Stimulated activated CD8-positive, alpha-beta memory T cell treated with anti-CD3 and anti-CD28 coated beads, Interleukin-12 subunit alpha, Interleukin-12 subunit beta, amount 100 ng/mL, for 24 hours (primary cell): ENCODE data around the gene NIN.

Experiments used
- DNase-seq: peaks from one replicate; pipeline ENCODE4 v3.0.0-alpha.2; 2020; ENCODE audit errors: extremely low read depth

Gene NIN

GRCh38 chr14:50790589-50790988 is 40.4 kb downstream of the NIN start:
- DNase-seq, result no peak

- no peak for DNase-seq
Measured at GRCh38 chr14:50786751-50787464, 44.1 kb downstream of the NIN start.

GRCh38 chr14:50785457-50786063 is 45.4 kb downstream of the NIN start:
- no peak for DNase-seq

GRCh38 chr14:50784683-50785456 is 46.1 kb downstream of the NIN start:
- no peak for DNase-seq

GRCh38 chr14:50783563-50783962 is 47.4 kb downstream of the NIN start:
- no peak for DNase-seq

- DNase-seq, result no peak
Measured at GRCh38 chr14:50780393-50780792, 50.6 kb downstream of the NIN start.

- no peak for DNase-seq
Measured at GRCh38 chr14:50778721-50779483, 52.1 kb downstream of the NIN start.

- no peak for DNase-seq
Measured at GRCh38 chr14:50776522-50776921, 54.4 kb downstream of the NIN start.

- no peak for DNase-seq
Measured at GRCh38 chr14:50775357-50775756, 55.6 kb downstream of the NIN start.

- no peak for DNase-seq
Measured at GRCh38 chr14:50774542-50775267, 56.3 kb downstream of the NIN start.

- DNase-seq, result no peak
Measured at GRCh38 chr14:50773632-50774541, 57.1 kb downstream of the NIN start.

- no peak for DNase-seq
Measured at GRCh38 chr14:50772412-50772811, 58.5 kb downstream of the NIN start.

- no peak for DNase-seq
Measured at GRCh38 chr14:50770586-50770985, 60.4 kb downstream of the NIN start.

- DNase-seq, result no peak
Measured at GRCh38 chr14:50769863-50770500, 61.0 kb downstream of the NIN start.

- DNase-seq, result no peak
Measured at GRCh38 chr14:50768680-50769079, 62.3 kb downstream of the NIN start.

GRCh38 chr14:50766338-50766886 is 64.5 kb downstream of the NIN start:
- no peak for DNase-seq

GRCh38 chr14:50763382-50764007 is 67.5 kb downstream of the NIN start:
- no peak for DNase-seq

GRCh38 chr14:50762931-50763300 is 68.0 kb downstream of the NIN start:
- no peak for DNase-seq
